GM18508 (cell line): ENCODE data around the gene SAP30.

Experiments
- ATAC-seq: cut with Tn5 transposase; IDR thresholded peaks from one replicate; pipeline ENCODE4 v1.9.1; 2021; ENCODE audit warnings: moderate number of reproducible peaks; ENCODE audit not compliant: insufficient read depth, unreplicated experiment

SAP30 gene

GRCh38 chr4:173365359-173365996 lies 5.3 kb upstream of the SAP30 start:
- no peak for ATAC-seq

GRCh38 chr4:173367285-173367684 lies 3.5 kb upstream of the SAP30 start:
- ATAC-seq = peak; percentile 29

- ATAC-seq = no peak
These were observed 2.8 kb upstream of the SAP30 start for GRCh38 chr4:173367946-173368345.

- ATAC-seq = no peak
These were observed 651 bp upstream of the SAP30 start for GRCh38 chr4:173370130-173370476.

- ATAC-seq = peak; percentile 0
These were observed 788 bp downstream of the SAP30 start for GRCh38 chr4:173371292-173372192.

GRCh38 chr4:173374588-173374987 lies 3.8 kb downstream of the SAP30 start:
- no peak for ATAC-seq

- ATAC-seq = no peak
These were observed 9.2 kb downstream of the SAP30 start for GRCh38 chr4:173379929-173380328.

- ATAC-seq = no peak
These were observed 10.2 kb downstream of the SAP30 start for GRCh38 chr4:173380987-173381386.

- ATAC-seq = no peak
These were observed 10.9 kb downstream of the SAP30 start for GRCh38 chr4:173381610-173382009.

- no peak for ATAC-seq
These were observed 11.6 kb downstream of the SAP30 start for GRCh38 chr4:173382349-173382748.

GRCh38 chr4:173386751-173387150 lies 16.0 kb downstream of the SAP30 start:
- ATAC-seq = no peak

GRCh38 chr4:173391701-173392100 lies 20.9 kb downstream of the SAP30 start:
- ATAC-seq = no peak

GRCh38 chr4:173397604-173398003 lies 26.9 kb downstream of the SAP30 start:
- no peak for ATAC-seq

GRCh38 chr4:173398220-173398619 lies 27.5 kb downstream of the SAP30 start:
- no peak for ATAC-seq

GRCh38 chr4:173398779-173399415 lies 28.1 kb downstream of the SAP30 start, which contains the start of gene SCRG1:
SCRG1 (minus strand) TSS chr4:173399116; CDS start chr4:173391414, 7,702 bp downstream.
- no peak for ATAC-seq

GRCh38 chr4:173401063-173401462 lies 30.3 kb downstream of the SAP30 start:
- ATAC-seq = no peak

- no peak for ATAC-seq
These were observed 32.3 kb downstream of the SAP30 start for GRCh38 chr4:173403051-173403450.

- ATAC-seq = no peak
These were observed 33.6 kb downstream of the SAP30 start for GRCh38 chr4:173404296-173404865.

- peak; percentile 69 for ATAC-seq
These were observed 35.3 kb downstream of the SAP30 start for GRCh38 chr4:173405840-173406606.

- no peak for ATAC-seq
These were observed 39.3 kb downstream of the SAP30 start for GRCh38 chr4:173410079-173410478.
